Esophagus muscularis mucosa (tissue), 4 donors: ENCODE data around the gene SORBS1. TPM values are rescaled to one million over a fixed set of nuclear protein-coding genes. Genes with fewer than 3 reads are reported as not detected.
A peak's percentile ranks its signal among the peaks of the same experiment; 100 is the strongest.

Source experiments
- DNase-seq: peaks from one replicate; pipeline ENCODE4 v3.0.0-alpha.2; 2017; ENCODE audit errors: extremely low spot score
- H3K27ac ChIP-seq, 4 donors: fragments of 200-600 bp; sonication (generic); replicated peaks in 1 of 4; 1 replicate in 3 of 4; 2 replicates in 1 of 4; pipeline ENCODE4 v1.5.1; 2016 to 2019; ENCODE audit warnings: mild to moderate bottlenecking in 1 of 4
- H3K27me3 ChIP-seq, 4 donors: fragments of 200-600 bp; sonication (generic); one replicate each; pipeline versions ENCODE4 v1.5.1 to v1.6.0; 2016 to 2019
- H3K36me3 ChIP-seq, 4 donors: fragments of 200-600 bp; sonication (generic); one replicate each; pipeline ENCODE4 v1.5.1; 2016 to 2019
- H3K4me1 ChIP-seq, 4 donors: fragments of 200-600 bp; sonication (generic); one replicate each; pipeline ENCODE4 v1.5.1; 2016 to 2019
- H3K4me3 ChIP-seq, 4 donors: fragments of 200-600 bp; sonication (generic); 1 replicate in 2 of 4; 2 replicates in 2 of 4; pipeline ENCODE4 v1.5.1; 2016 to 2019; ENCODE audit warnings: mild to moderate bottlenecking in 4 of 4, moderate library complexity in 1 of 4
- H3K9me3 ChIP-seq, 4 donors: fragments of 200-600 bp; sonication (generic); 1 replicate in 3 of 4; 2 replicates in 1 of 4; pipeline ENCODE4 v1.5.1; 2016 to 2019
- CTCF ChIP-seq, 3 experiments: fragments of 200-600 bp in 2 of 3; fragments of 450-650 bp in 1 of 3; sonication (generic) in 2 of 3; IDR thresholded peaks; one replicate each; pipeline ENCODE4 v1.5.1; 2017 to 2019; ENCODE audit warnings: antibody characterized with exemption in 3 of 3, mild to moderate bottlenecking in 2 of 3, moderate library complexity in 1 of 3
- EP300 ChIP-seq: sonication (generic); formaldehyde crosslinking; IDR thresholded peaks from one replicate; pipeline ENCODE4 v1.6.1; 2017; ENCODE audit warnings: antibody characterized with exemption
- POLR2A ChIP-seq: fragments of 450-650 bp; IDR thresholded peaks from one replicate; pipeline ENCODE4 v1.6.1; 2017; ENCODE audit warnings: antibody characterized with exemption, moderate library complexity, mild to moderate bottlenecking, low read depth
- POLR2AphosphoS5 ChIP-seq, 2 donors: sonication (generic); formaldehyde crosslinking; IDR thresholded peaks; one replicate each; pipeline ENCODE4 v1.6.1; 2017; ENCODE audit warnings: antibody characterized with exemption in 2 of 2
- WGBS: methylation state at CpG from one replicate; pipeline ENCODE4 v1.1.5; 2018; 5-methylcytosine and 5-hydroxymethylcytosine counted together
- intact Hi-C: fragments of 100-400 bp; cut with DNase I; formaldehyde crosslinking; loops from one replicate; pipeline ENCODE4 v1.15.1; 2023
- total RNA-seq, 4 donors: library from RNA; depleted of rRNA; stranded (reverse); fragments of >200 nt; gene quantifications; one replicate each; pipeline versions ENCODE4 v1.1.0 to v1.2.1, GENCODE V29; 2016

The SORBS1 gene
- total RNA-seq, 4 donors from 2014 or later = 1,569 to 2,231 (median 1,854) TPM

DNA sequence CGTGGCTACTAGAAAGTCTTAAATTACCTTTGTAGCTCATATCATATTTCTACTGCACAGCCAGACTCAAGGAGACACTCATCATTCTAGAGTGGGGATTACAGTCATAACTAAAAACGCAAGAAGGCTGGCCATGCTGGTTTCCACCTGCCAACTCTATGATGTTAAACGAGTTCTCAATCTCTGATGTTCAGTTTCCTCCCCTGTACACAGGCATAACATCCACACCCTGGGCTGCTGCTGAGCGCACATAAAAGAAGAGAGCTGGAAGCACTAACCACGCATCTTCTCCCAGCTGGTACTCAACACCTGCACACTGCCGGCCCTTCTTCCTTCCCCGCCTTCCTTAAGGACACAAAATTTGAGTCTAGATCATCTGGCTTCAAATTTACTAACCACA lies 60.5 kb downstream of the SORBS1 start:
- intact Hi-C loops = no loop called here
- peaks cover 74 to 99% (median 92%) of the 10 kb centered on the region in 4 donors for H3K4me1 ChIP-seq
- DNase-seq = no peak
- H3K27me3 ChIP-seq = no peaks in the 10 kb centered on the region
- peak overlapping the region; percentile 91 to 97 (median 96) for H3K27ac ChIP-seq
- H3K36me3 ChIP-seq = peaks cover 0 to 6% (median 3%) of the 10 kb centered on the region in 4 donors
- TF ChIP-seq EP300 = no peak
- peak; percentile 19 to 77 for TF ChIP-seq POLR2AphosphoS5 (IDR thresholded peaks at IDR 0.05)
- peak overlapping the region; percentile 29 to 51 (median 43) for H3K4me3 ChIP-seq
- 54% methylated on average over 7 of the region's 7 CpGs for WGBS
- H3K9me3 ChIP-seq = no peaks in the 10 kb centered on the region

GRCh38 chr10:95500097-95500496 lies 61.1 kb downstream of the SORBS1 start:
- Histone ChIP-seq H3K4me3 (peak overlapping the region; percentile 26 to 51 (median 43)), H3K27ac (peak overlapping the region; percentile 91 to 97 (median 96)), H3K36me3 (peaks cover 0 to 6% (median 3%) of the 10 kb centered on the region in 4 donors), H3K27me3 (no peaks in the 10 kb centered on the region), H3K9me3 (no peaks in the 10 kb centered on the region), H3K4me1 (peaks cover 69 to 99% (median 88%) of the 10 kb centered on the region in 4 donors)
- no peak for TF ChIP-seq EP300
- TF ChIP-seq POLR2AphosphoS5 (IDR thresholded peaks at IDR 0.05) = no peak
- TF ChIP-seq CTCF (IDR thresholded peaks at IDR 0.05) = no peak
- no peak for TF ChIP-seq POLR2A
- DNase-seq = no peak
- 74% methylated on average over 4 of the region's 4 CpGs for WGBS
- intact Hi-C loops = no loop called here

DNA sequence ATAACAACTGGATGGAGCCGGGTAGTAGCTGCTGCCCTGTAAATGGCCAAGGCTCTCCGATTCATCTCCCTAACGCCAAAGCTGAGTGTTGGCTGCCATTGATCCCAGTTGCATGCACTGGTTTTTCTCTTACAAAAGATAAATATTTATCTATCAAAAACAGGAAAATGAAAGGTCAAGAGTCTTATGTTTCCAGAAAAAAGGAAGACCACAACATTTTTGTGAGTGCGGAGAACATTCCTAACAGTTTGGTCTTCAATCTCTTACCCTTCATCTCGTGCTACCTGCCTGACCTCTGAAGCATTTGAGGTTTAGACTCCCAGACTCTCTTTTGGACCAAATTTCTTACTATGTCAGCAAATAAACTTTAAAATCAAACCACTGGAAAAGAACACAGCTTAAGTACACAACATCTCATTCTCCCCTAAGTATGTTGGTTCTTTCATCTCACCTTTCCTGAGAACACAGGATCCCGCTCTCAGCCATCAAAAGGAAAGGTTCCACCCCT lies 61.6 kb downstream of the SORBS1 start:
- peaks cover 68 to 99% (median 85%) of the 10 kb centered on the region in 4 donors for H3K4me1 ChIP-seq

DNA sequence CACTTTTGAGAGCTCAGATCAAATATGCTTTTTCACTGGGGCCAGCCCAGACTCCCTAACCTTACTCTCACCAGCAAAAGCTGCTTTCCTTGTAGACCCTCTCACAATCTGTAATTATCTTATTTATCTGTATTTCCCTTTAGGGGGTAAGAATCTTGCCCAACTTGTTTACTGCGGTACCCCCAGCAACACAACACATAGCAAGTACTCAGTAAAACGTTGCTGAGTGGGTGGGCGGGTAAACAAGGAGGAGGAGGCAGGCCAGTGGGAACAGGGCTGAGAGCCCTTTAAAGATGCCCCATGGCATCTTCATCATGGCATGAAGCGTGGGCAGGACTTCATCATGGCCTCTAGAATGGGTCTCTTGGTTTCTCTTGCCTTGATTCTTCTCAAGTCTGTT lies 64.2 kb downstream of the SORBS1 start:
- H3K27ac ChIP-seq = peak overlapping the region; percentile 91 to 97 (median 96)
- peaks cover 65 to 99% (median 84%) of the 10 kb centered on the region in 4 donors for H3K4me1 ChIP-seq
- H3K9me3 ChIP-seq = no peaks in the 10 kb centered on the region
- DNase-seq = no peak
- WGBS = 53% methylated on average over 4 of the region's 4 CpGs
- intact Hi-C loops = loop anchor here (10.0 kb wide), 1 partner anchor 98 kb away; no protein-coding TSS in a partner anchor
- peaks cover 0 to 12% (median 9%) of the 10 kb centered on the region in 4 donors for H3K36me3 ChIP-seq
- TF ChIP-seq EP300 (no peak), POLR2A (no peak), POLR2AphosphoS5 (IDR thresholded peaks at IDR 0.05) (no peak), CTCF (IDR thresholded peaks at IDR 0.05) (no peak)
- no peaks in the 10 kb centered on the region for H3K27me3 ChIP-seq
- H3K4me3 ChIP-seq = no peak overlapping the region

More for the DNA sequence above, 61.6 kb downstream of the SORBS1 start:
- no peak for DNase-seq
- H3K27me3 ChIP-seq = no peaks in the 10 kb centered on the region
- WGBS = 69% methylated on average over 6 of the region's 6 CpGs
- intact Hi-C loops = loop anchor here (10.0 kb wide), 1 partner anchor 95 kb away; no protein-coding TSS in a partner anchor
- H3K9me3 ChIP-seq = no peaks in the 10 kb centered on the region
- TF ChIP-seq EP300 = no peak
- TF ChIP-seq POLR2AphosphoS5 (IDR thresholded peaks at IDR 0.05) = peak in 1 of 2 donors; percentile 34
- H3K4me3 ChIP-seq = peak overlapping the region; percentile 26 to 51 (median 43)
- H3K36me3 ChIP-seq = peaks cover 0 to 6% (median 3%) of the 10 kb centered on the region in 4 donors
- peak overlapping the region; percentile 91 to 97 (median 96) for H3K27ac ChIP-seq

GRCh38 chr10:95496246-95496911 lies 64.8 kb downstream of the SORBS1 start:
- no peak overlapping the region for H3K4me3 ChIP-seq
- intact Hi-C loops = loop anchor here (10.0 kb wide), 1 partner anchor 98 kb away; no protein-coding TSS in a partner anchor
- TF ChIP-seq EP300 (no peak), CTCF (IDR thresholded peaks at IDR 0.05) (no peak), POLR2A (no peak), POLR2AphosphoS5 (IDR thresholded peaks at IDR 0.05) (no peak)
- peaks cover 0 to 12% (median 8%) of the 10 kb centered on the region in 4 donors for H3K36me3 ChIP-seq
- no peaks in the 10 kb centered on the region for H3K27me3 ChIP-seq
- H3K9me3 ChIP-seq = no peaks in the 10 kb centered on the region
- peaks cover 62 to 99% (median 81%) of the 10 kb centered on the region in 4 donors for H3K4me1 ChIP-seq
- 43% methylated on average over 2 of the region's 2 CpGs for WGBS
- peak overlapping the region; percentile 91 to 97 (median 96) for H3K27ac ChIP-seq
- no peak for DNase-seq
